Neural cell (in vitro differentiated cells): Measurements from ENCODE around the gene SUPT4H1. TPM values are rescaled to one million over a fixed set of nuclear protein-coding genes. Genes with fewer than 3 reads are reported as not detected.

Source experiments
- H2AFZ ChIP-seq: fragments of 200-600, 300-800 bp; sonication (generic), shearing (Covaris generic); 2 replicates; pipeline ENCODE4 v1.6.0; 2014; ENCODE audit warnings: low read depth, mild to moderate bottlenecking, antibody characterized with exemption, low read length, moderate library complexity
- H3F3A ChIP-seq: fragments of 200-600 bp; shearing (Covaris generic); 2 replicates; pipeline ENCODE4 v1.6.1; 2016; ENCODE audit warnings: mild to moderate bottlenecking, moderate library complexity, mixed read lengths, antibody characterized with exemption, low read length; ENCODE audit not compliant: insufficient read depth, poor library complexity, severe bottlenecking
- H3K27ac ChIP-seq: fragments of 200-600, 300-800 bp; sonication (generic), shearing (Covaris generic); 2 replicates; pipeline ENCODE4 v1.5.1; 2014; ENCODE audit warnings: mild to moderate bottlenecking, low read length, moderate library complexity
- H3K27me3 ChIP-seq: fragments of 300-800, 200-600 bp; sonication (generic), shearing (Covaris generic); 2 replicates; pipeline ENCODE4 v1.6.0; 2014; ENCODE audit warnings: mild to moderate bottlenecking, low read depth, low read length, moderate library complexity; ENCODE audit not compliant: insufficient read depth
- H3K36me3 ChIP-seq: fragments of 300-800, 200-600 bp; sonication (generic), shearing (Covaris generic); 2 replicates; pipeline ENCODE4 v1.5.1; 2014; ENCODE audit warnings: mild to moderate bottlenecking, antibody characterized with exemption, low read length, moderate library complexity; ENCODE audit not compliant: insufficient read depth
- H3K4me2 ChIP-seq: fragments of 300-800, 200-600 bp; sonication (generic), shearing (Covaris generic); 2 replicates; pipeline ENCODE4 v1.6.0; 2014; ENCODE audit warnings: mild to moderate bottlenecking, low read length
- H3K4me3 ChIP-seq: fragments of 300-800, 200-600 bp; sonication (generic), shearing (Covaris generic); 2 replicates; pipeline ENCODE4 v1.5.1; 2014; ENCODE audit warnings: mild to moderate bottlenecking, low read length, moderate library complexity
- H3K79me2 ChIP-seq: fragments of 200-600 bp; shearing (Covaris generic); replicated peaks from 2 replicates; pipeline ENCODE4 v1.6.0; 2014; ENCODE audit warnings: mild to moderate bottlenecking, low read length, moderate library complexity; ENCODE audit not compliant: insufficient read depth
- H3K9ac ChIP-seq: fragments of 300-800, 200-600 bp; sonication (generic), shearing (Covaris generic); 2 replicates; pipeline ENCODE4 v1.6.1; 2016; ENCODE audit warnings: mild to moderate bottlenecking, low read length, mixed read lengths
- H3K9me2 ChIP-seq: fragments of 200-600 bp; shearing (Covaris generic); 2 replicates; pipeline ENCODE4 v1.6.1; 2016; ENCODE audit warnings: mild to moderate bottlenecking, low read length, mixed read lengths; ENCODE audit not compliant: insufficient read depth
- H3K9me3 ChIP-seq: fragments of 200-600, 300-800 bp; sonication (generic), shearing (Covaris generic); 2 replicates; pipeline ENCODE4 v1.6.1; 2016; ENCODE audit warnings: mild to moderate bottlenecking, mixed run types, low read length, moderate library complexity, mixed read lengths
- H4K20me1 ChIP-seq: fragments of 200-600 bp; shearing (Covaris generic); 2 replicates; pipeline ENCODE4 v1.6.1; 2016; ENCODE audit warnings: mild to moderate bottlenecking, mixed run types; ENCODE audit not compliant: insufficient read depth
- EP300 ChIP-seq: fragments of 450-650 bp; conservative IDR thresholded peaks from 2 replicates; pipeline ENCODE4 v1.6.1; 2014; ENCODE audit warnings: antibody characterized with exemption, mild to moderate bottlenecking, moderate library complexity; ENCODE audit not compliant: poor library complexity, severe bottlenecking
- EZH2 ChIP-seq: fragments of 200-600, 300-800 bp; shearing (Covaris generic), sonication (generic); IDR thresholded peaks from 2 replicates; pipeline ENCODE4 v1.6.1; 2014; ENCODE audit warnings: antibody characterized with exemption, low read length, borderline replicate concordance, mild to moderate bottlenecking; ENCODE audit not compliant: insufficient read depth, poor library complexity, severe bottlenecking
- MXI1 ChIP-seq: fragments of 450-650 bp; conservative IDR thresholded peaks from 2 replicates; pipeline ENCODE4 v1.6.1; 2014; ENCODE audit warnings: antibody characterized with exemption, mild to moderate bottlenecking; ENCODE audit not compliant: poor library complexity, severe bottlenecking
- POLR2AphosphoS5 ChIP-seq: IDR thresholded peaks from 2 replicates; pipeline ENCODE4 v1.6.1; 2012
- RAD21 ChIP-seq: fragments of 450-650 bp; conservative IDR thresholded peaks from 2 replicates; pipeline ENCODE4 v1.6.1; 2014; ENCODE audit warnings: antibody characterized with exemption, mild to moderate bottlenecking, moderate library complexity
- SMC3 ChIP-seq: fragments of 450-650 bp; conservative IDR thresholded peaks from 2 replicates; pipeline ENCODE4 v1.6.1; 2014; ENCODE audit warnings: antibody characterized with exemption, mild to moderate bottlenecking, moderate library complexity; ENCODE audit not compliant: poor library complexity
- TAF1 ChIP-seq: IDR thresholded peaks from 2 replicates; pipeline ENCODE4 v1.6.1; 2012; ENCODE audit warnings: low read depth
- polyA plus RNA-seq: library from polyadenylated mRNA; depleted of rRNA; stranded (reverse); fragments of >200 nt; gene quantifications from 2 replicates; pipeline ENCODE4 v1.2.3, GENCODE V29; 2014
- TF ChIP-seq, protein P1 (sequence below): fragments of 450-650 bp; IDR thresholded peaks from 2 replicates; pipeline ENCODE4 v1.5.1; 2014; ENCODE audit warnings: antibody characterized with exemption, mild to moderate bottlenecking, moderate library complexity; ENCODE audit not compliant: poor library complexity, severe bottlenecking
- TF ChIP-seq, protein P2 (sequence below): IDR thresholded peaks from 2 replicates; pipeline ENCODE4 v1.6.1; 2012; ENCODE audit warnings: borderline replicate concordance

SUPT4H1 gene
- polyA plus RNA-seq, 1 donor from 2014 or later: 109 TPM

DNA sequence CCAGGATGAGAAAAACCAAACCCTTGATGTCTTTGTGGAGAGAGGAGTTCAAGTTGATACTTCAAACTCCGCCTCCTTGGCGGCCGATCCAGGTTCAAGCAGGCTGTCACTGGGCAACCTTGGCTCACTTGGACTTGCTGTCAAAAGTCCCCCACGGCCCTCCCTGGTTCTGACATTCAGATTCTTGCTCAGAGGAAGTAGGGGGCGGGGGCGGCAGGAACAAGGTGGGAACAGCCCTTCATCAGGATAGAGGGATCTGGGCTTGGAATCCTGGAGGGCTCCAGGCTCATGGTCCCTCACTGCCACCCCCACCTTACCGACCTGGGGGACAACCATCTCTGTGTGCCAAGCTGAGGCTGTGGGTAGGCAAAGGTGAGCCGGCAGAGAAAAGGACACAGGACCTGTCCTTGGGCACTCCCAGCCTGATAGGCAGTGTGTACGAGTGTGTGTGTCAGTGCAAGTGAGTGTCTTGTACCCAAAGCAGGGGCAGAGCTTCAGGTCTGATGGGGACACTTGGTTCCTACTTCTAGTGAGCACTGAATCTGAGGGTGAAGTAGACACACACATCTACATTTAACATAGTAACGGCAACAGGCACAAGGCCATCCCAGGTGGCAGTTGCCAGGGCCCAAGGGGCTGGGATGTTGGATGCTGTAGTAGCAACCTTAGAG is 16.8 kb downstream of the SUPT4H1 start:
- H3K4me2 ChIP-seq: no peak overlapping the region
- H3K9me2 ChIP-seq: no peaks in the 10 kb centered on the region
- no peaks in the 10 kb centered on the region for H3K27me3 ChIP-seq
- H3F3A ChIP-seq: no peaks in the 10 kb centered on the region
- H3K36me3 ChIP-seq: no peaks in the 10 kb centered on the region
- no peaks in the 10 kb centered on the region for H4K20me1 ChIP-seq
- no peak overlapping the region for H3K27ac ChIP-seq
- H3K4me3 ChIP-seq: no peak overlapping the region
- H3K9me3 ChIP-seq: no peaks in the 10 kb centered on the region
- no peak overlapping the region for H3K9ac ChIP-seq
- no peaks in the 10 kb centered on the region for H3K79me2 ChIP-seq
- H2AFZ ChIP-seq: no peak overlapping the region
- TF ChIP-seq, protein P1, sequence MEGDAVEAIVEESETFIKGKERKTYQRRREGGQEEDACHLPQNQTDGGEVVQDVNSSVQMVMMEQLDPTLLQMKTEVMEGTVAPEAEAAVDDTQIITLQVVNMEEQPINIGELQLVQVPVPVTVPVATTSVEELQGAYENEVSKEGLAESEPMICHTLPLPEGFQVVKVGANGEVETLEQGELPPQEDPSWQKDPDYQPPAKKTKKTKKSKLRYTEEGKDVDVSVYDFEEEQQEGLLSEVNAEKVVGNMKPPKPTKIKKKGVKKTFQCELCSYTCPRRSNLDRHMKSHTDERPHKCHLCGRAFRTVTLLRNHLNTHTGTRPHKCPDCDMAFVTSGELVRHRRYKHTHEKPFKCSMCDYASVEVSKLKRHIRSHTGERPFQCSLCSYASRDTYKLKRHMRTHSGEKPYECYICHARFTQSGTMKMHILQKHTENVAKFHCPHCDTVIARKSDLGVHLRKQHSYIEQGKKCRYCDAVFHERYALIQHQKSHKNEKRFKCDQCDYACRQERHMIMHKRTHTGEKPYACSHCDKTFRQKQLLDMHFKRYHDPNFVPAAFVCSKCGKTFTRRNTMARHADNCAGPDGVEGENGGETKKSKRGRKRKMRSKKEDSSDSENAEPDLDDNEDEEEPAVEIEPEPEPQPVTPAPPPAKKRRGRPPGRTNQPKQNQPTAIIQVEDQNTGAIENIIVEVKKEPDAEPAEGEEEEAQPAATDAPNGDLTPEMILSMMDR: no peak
- TF ChIP-seq EZH2 (no peak), MXI1 (no peak), TAF1 (no peak), RAD21 (no peak), POLR2AphosphoS5 (no peak), SMC3 (no peak), EP300 (no peak)
- TF ChIP-seq, protein P2, sequence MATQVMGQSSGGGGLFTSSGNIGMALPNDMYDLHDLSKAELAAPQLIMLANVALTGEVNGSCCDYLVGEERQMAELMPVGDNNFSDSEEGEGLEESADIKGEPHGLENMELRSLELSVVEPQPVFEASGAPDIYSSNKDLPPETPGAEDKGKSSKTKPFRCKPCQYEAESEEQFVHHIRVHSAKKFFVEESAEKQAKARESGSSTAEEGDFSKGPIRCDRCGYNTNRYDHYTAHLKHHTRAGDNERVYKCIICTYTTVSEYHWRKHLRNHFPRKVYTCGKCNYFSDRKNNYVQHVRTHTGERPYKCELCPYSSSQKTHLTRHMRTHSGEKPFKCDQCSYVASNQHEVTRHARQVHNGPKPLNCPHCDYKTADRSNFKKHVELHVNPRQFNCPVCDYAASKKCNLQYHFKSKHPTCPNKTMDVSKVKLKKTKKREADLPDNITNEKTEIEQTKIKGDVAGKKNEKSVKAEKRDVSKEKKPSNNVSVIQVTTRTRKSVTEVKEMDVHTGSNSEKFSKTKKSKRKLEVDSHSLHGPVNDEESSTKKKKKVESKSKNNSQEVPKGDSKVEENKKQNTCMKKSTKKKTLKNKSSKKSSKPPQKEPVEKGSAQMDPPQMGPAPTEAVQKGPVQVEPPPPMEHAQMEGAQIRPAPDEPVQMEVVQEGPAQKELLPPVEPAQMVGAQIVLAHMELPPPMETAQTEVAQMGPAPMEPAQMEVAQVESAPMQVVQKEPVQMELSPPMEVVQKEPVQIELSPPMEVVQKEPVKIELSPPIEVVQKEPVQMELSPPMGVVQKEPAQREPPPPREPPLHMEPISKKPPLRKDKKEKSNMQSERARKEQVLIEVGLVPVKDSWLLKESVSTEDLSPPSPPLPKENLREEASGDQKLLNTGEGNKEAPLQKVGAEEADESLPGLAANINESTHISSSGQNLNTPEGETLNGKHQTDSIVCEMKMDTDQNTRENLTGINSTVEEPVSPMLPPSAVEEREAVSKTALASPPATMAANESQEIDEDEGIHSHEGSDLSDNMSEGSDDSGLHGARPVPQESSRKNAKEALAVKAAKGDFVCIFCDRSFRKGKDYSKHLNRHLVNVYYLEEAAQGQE: no peak

DNA sequence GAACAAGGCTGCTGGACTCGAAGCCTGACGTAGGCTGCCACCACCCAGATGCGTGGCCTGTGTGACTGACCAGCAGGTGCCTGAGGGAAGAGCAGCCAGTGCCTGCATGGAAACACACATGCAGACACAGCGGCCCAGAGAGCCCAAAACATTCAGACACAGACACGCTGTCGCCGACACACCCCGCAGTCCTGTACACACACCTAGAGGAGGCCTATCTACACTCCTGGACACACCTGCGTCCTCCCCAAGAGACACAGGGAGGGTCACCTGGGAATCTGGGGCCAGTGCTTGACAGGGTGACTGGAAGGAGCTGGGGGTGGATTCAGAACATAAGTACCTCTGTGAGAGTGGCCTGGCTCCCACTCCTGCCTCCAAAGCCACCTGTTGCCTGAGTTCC is 17.3 kb downstream of the SUPT4H1 start:
- Histone ChIP-seq H3K27ac (no peak overlapping the region), H2AFZ (no peak overlapping the region), H3K79me2 (no peaks in the 10 kb centered on the region), H3K9me3 (no peaks in the 10 kb centered on the region), H3K4me2 (no peak overlapping the region), H4K20me1 (no peaks in the 10 kb centered on the region), H3K4me3 (no peak overlapping the region), H3K36me3 (no peaks in the 10 kb centered on the region), H3K27me3 (no peaks in the 10 kb centered on the region), H3F3A (no peaks in the 10 kb centered on the region), H3K9me2 (no peaks in the 10 kb centered on the region), H3K9ac (no peak overlapping the region)
- no peak for TF ChIP-seq POLR2AphosphoS5
- no peak for TF ChIP-seq EP300
- no peak for TF ChIP-seq TAF1
- TF ChIP-seq, protein P2: no peak
- TF ChIP-seq EZH2: no peak
- TF ChIP-seq SMC3: no peak
